ENCODE results near the gene MFN2. TPM values are rescaled to one million over a fixed set of nuclear protein-coding genes. Genes with fewer than 3 reads are reported as not detected.

Gene MFN2
- total RNA-seq (2021) (56.8 to 63.0 TPM (median 59.8 TPM) in 3 replicates), Bru-seq, nascent RNA (percentile 68 among the genes with signal in this experiment)
- long read RNA-seq, experiment 1, full-length matches to known transcripts: 215 of 523 reads
- long read RNA-seq, experiment 1, partial matches to known transcripts: 126 of 523 reads
- long read RNA-seq, experiment 1, other reads (novel, unspliced or antisense): 182 of 523 reads
- long read RNA-seq, experiment 2, full-length matches to known transcripts: 6 of 76 reads
- long read RNA-seq, experiment 2, partial matches to known transcripts: 55 of 76 reads
- long read RNA-seq, experiment 2, other reads (novel, unspliced or antisense): 15 of 76 reads
- long read RNA-seq, experiment 3, full-length matches to known transcripts: 3 of 17 reads
- long read RNA-seq, experiment 3, partial matches to known transcripts: 14 of 17 reads
- long read RNA-seq, experiment 3, other reads (novel, unspliced or antisense): 0 of 17 reads

- ChIA-PET POLR2A (interaction anchor here (0.6 to 3.7 kb wide), 7 partner anchors 11 to 1842 kb away, joined by 3 to 31 read pairs (median 6); partner anchors contain the start of gene MIIP), CTCF (interaction anchor here (0.7 to 3.4 kb wide), 12 partner anchors 13 to 195 kb away, joined by 3 to 27 read pairs (median 4); partner anchors contain the start of gene MIIP)
- Mint-ChIP-seq H3K27ac (peak within 1 kb of the TSS; percentile 99), H3K36me3 (peaks cover 34% of the 10 kb centered on the region), H3K4me1 (peaks cover 21% of the 10 kb centered on the region), H3K4me3 (peak within 1 kb of the TSS; percentile 98), H3K27me3 (ENCODE audit: low read depth) (no peaks in the 10 kb centered on the region), H3K9me3 (no peaks in the 10 kb centered on the region)
- DNase-seq (ENCODE audit: low spot score) (peak; percentile 99), ATAC-seq (peak; percentile 97)
- no peak for TF ChIP-seq ZNF121 (CRISPR knock-in tag; IDR thresholded peaks at IDR 0.05)
- TF ChIP-seq HMGXB4 (CRISPR knock-in tag; IDR thresholded peaks at IDR 0.05): peak; percentile 60
- TF ChIP-seq, protein P1, sequence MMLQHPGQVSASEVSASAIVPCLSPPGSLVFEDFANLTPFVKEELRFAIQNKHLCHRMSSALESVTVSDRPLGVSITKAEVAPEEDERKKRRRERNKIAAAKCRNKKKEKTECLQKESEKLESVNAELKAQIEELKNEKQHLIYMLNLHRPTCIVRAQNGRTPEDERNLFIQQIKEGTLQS (CRISPR knock-in tag; conservative IDR thresholded peaks at IDR 0.05): no peak
- no peak for TF ChIP-seq ZBTB21 (CRISPR knock-in tag; IDR thresholded peaks at IDR 0.05; ENCODE audit: borderline replicate concordance)
- no peak for TF ChIP-seq NFATC4 (CRISPR knock-in tag; IDR thresholded peaks at IDR 0.05)
- TF ChIP-seq GABPB1 (CRISPR knock-in tag; IDR thresholded peaks at IDR 0.05): no peak
- TF ChIP-seq RELA (CRISPR knock-in tag; IDR thresholded peaks at IDR 0.05; ENCODE audit: borderline replicate concordance): no peak
- TF ChIP-seq FOXJ3 (CRISPR knock-in tag; IDR thresholded peaks at IDR 0.05; ENCODE audit: borderline replicate concordance): no peak
- TF ChIP-seq, protein P2, sequence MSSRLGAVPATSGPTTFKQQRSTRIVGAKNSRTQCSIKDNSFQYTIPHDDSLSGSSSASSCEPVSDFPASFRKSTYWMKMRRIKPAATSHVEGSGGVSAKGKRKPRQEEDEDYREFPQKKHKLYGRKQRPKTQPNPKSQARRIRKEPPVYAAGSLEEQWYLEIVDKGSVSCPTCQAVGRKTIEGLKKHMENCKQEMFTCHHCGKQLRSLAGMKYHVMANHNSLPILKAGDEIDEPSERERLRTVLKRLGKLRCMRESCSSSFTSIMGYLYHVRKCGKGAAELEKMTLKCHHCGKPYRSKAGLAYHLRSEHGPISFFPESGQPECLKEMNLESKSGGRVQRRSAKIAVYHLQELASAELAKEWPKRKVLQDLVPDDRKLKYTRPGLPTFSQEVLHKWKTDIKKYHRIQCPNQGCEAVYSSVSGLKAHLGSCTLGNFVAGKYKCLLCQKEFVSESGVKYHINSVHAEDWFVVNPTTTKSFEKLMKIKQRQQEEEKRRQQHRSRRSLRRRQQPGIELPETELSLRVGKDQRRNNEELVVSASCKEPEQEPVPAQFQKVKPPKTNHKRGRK (CRISPR knock-in tag; IDR thresholded peaks at IDR 0.05; ENCODE audit: borderline replicate concordance): no peak
- TF ChIP-seq ZNF423 (CRISPR knock-in tag; IDR thresholded peaks at IDR 0.05): no peak
- TF ChIP-seq, protein P3, sequence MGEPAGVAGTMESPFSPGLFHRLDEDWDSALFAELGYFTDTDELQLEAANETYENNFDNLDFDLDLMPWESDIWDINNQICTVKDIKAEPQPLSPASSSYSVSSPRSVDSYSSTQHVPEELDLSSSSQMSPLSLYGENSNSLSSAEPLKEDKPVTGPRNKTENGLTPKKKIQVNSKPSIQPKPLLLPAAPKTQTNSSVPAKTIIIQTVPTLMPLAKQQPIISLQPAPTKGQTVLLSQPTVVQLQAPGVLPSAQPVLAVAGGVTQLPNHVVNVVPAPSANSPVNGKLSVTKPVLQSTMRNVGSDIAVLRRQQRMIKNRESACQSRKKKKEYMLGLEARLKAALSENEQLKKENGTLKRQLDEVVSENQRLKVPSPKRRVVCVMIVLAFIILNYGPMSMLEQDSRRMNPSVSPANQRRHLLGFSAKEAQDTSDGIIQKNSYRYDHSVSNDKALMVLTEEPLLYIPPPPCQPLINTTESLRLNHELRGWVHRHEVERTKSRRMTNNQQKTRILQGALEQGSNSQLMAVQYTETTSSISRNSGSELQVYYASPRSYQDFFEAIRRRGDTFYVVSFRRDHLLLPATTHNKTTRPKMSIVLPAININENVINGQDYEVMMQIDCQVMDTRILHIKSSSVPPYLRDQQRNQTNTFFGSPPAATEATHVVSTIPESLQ (CRISPR knock-in tag; IDR thresholded peaks at IDR 0.05): no peak
- TF ChIP-seq ZNF416 (CRISPR knock-in tag; IDR thresholded peaks at IDR 0.05): no peak
- no peak for TF ChIP-seq ZNF425 (CRISPR knock-in tag; conservative IDR thresholded peaks at IDR 0.05)
- TF ChIP-seq CREM (CRISPR knock-in tag; IDR thresholded peaks at IDR 0.05): peak; percentile 99
- TF ChIP-seq, protein P4, sequence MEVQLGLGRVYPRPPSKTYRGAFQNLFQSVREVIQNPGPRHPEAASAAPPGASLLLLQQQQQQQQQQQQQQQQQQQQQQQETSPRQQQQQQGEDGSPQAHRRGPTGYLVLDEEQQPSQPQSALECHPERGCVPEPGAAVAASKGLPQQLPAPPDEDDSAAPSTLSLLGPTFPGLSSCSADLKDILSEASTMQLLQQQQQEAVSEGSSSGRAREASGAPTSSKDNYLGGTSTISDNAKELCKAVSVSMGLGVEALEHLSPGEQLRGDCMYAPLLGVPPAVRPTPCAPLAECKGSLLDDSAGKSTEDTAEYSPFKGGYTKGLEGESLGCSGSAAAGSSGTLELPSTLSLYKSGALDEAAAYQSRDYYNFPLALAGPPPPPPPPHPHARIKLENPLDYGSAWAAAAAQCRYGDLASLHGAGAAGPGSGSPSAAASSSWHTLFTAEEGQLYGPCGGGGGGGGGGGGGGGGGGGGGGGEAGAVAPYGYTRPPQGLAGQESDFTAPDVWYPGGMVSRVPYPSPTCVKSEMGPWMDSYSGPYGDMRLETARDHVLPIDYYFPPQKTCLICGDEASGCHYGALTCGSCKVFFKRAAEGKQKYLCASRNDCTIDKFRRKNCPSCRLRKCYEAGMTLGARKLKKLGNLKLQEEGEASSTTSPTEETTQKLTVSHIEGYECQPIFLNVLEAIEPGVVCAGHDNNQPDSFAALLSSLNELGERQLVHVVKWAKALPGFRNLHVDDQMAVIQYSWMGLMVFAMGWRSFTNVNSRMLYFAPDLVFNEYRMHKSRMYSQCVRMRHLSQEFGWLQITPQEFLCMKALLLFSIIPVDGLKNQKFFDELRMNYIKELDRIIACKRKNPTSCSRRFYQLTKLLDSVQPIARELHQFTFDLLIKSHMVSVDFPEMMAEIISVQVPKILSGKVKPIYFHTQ (CRISPR knock-in tag; IDR thresholded peaks at IDR 0.05): no peak
- 0 out of 2 replicates have a peak, but pooled peaks have one; percentile 32 for TF ChIP-seq SMAD3 (CRISPR knock-in tag; IDR thresholded peaks at IDR 0.05; ENCODE audit: borderline replicate concordance)
- TF ChIP-seq RORB (CRISPR knock-in tag; IDR thresholded peaks at IDR 0.05): no peak
- no peak for TF ChIP-seq MLX (CRISPR knock-in tag; IDR thresholded peaks at IDR 0.05)
- no peak; the same call in none of the 2 replicates for TF ChIP-seq FOXP1 (CRISPR knock-in tag; IDR thresholded peaks at IDR 0.05; ENCODE audit: borderline replicate concordance)
- TF ChIP-seq GRHL2 (CRISPR knock-in tag; IDR thresholded peaks at IDR 0.05; ENCODE audit: insufficient replicate concordance, severe bottlenecking): no peak
- TF ChIP-seq ZNF671 (CRISPR knock-in tag; IDR thresholded peaks at IDR 0.05): no peak
- no peak for TF ChIP-seq TP53 (CRISPR knock-in tag; IDR thresholded peaks at IDR 0.05)
- no peak for TF ChIP-seq NR3C1 (CRISPR knock-in tag; conservative IDR thresholded peaks at IDR 0.05; ENCODE audit: low read depth)
- TF ChIP-seq ZNF317 (CRISPR knock-in tag; IDR thresholded peaks at IDR 0.05; ENCODE audit: borderline replicate concordance, low read depth): no peak
These were observed at the start of gene MFN2 for GRCh38 chr1:11979851-11980675. TSS of gene MFN2 (plus strand) at chr1:11980444. CDS start at chr1:11989169, 8,725 bp downstream.
